Thoracic aorta (tissue), 2 donors: ENCODE data around the gene DNAJC16. TPM values are rescaled to one million over a fixed set of nuclear protein-coding genes. Genes with fewer than 3 reads are reported as not detected.

ENCODE experiments used
- ATAC-seq: fragments of 150-250 bp; one replicate; pipeline ENCODE4 v1.8.0; 2017; ENCODE audit warnings: low read depth; ENCODE audit not compliant: insufficient number of reproducible peaks, low FRiP score
- DNase-seq: peaks from one replicate; pipeline ENCODE4 v3.0.0-alpha.2; 2020; ENCODE audit warnings: low spot score
- H3K27ac ChIP-seq, 2 donors: fragments of 200-600 bp; sonication (generic); 1 replicate in 1 of 2; 2 replicates in 1 of 2; pipeline ENCODE4 v1.5.1; 2016; ENCODE audit warnings: mild to moderate bottlenecking in 2 of 2, moderate library complexity in 2 of 2
- H3K27me3 ChIP-seq: fragments of 200-600 bp; sonication (generic); replicated peaks from 2 replicates; pipeline ENCODE4 v1.6.0; 2016; ENCODE audit warnings: mild to moderate bottlenecking; ENCODE audit not compliant: insufficient read depth
- H3K36me3 ChIP-seq: fragments of 200-600 bp; sonication (generic); one replicate; pipeline ENCODE4 v1.5.1; 2016
- H3K4me1 ChIP-seq, 2 donors: fragments of 200-600 bp; sonication (generic); 1 replicate in 1 of 2; 2 replicates in 1 of 2; pipeline versions ENCODE4 v1.5.1 to v1.6.0; 2016; ENCODE audit warnings: low read depth in 2 of 2, mild to moderate bottlenecking in 1 of 2; ENCODE audit not compliant: control insufficient read depth in 1 of 2
- H3K4me3 ChIP-seq: fragments of 200-600 bp; sonication (generic); 2 replicates; pipeline ENCODE4 v1.5.1; 2016; ENCODE audit warnings: mild to moderate bottlenecking
- H3K9me3 ChIP-seq: fragments of 200-600 bp; sonication (generic); 2 replicates; pipeline ENCODE4 v1.5.1; 2016
- CTCF ChIP-seq: fragments of 200-600 bp; sonication (generic); IDR thresholded peaks from one replicate; pipeline ENCODE4 v1.5.1; 2019; ENCODE audit warnings: antibody characterized with exemption
- total RNA-seq, 2 donors: library from RNA; depleted of rRNA; stranded (reverse); fragments of >200 nt; gene quantifications; one replicate each; pipeline versions ENCODE4 v1.1.0 to v1.2.3, GENCODE V29; 2016

Gene DNAJC16
- total RNA-seq, 2 donors from 2014 or later = 14.1 to 28.6 TPM

- DNase-seq (no peak), ATAC-seq (no peak)
- no peak overlapping the region for H3K27ac ChIP-seq
- peaks cover 25% of the 10 kb centered on the region for H3K36me3 ChIP-seq
- no peaks in the 10 kb centered on the region for H3K4me1 ChIP-seq
- TF ChIP-seq CTCF = no peak
- H3K27me3 ChIP-seq = no peaks in the 10 kb centered on the region
- no peak overlapping the region for H3K4me3 ChIP-seq
- H3K9me3 ChIP-seq = no peaks in the 10 kb centered on the region
These were observed 20.0 kb downstream of the DNAJC16 start for GRCh38 chr1:15546641-15547040.

DNA sequence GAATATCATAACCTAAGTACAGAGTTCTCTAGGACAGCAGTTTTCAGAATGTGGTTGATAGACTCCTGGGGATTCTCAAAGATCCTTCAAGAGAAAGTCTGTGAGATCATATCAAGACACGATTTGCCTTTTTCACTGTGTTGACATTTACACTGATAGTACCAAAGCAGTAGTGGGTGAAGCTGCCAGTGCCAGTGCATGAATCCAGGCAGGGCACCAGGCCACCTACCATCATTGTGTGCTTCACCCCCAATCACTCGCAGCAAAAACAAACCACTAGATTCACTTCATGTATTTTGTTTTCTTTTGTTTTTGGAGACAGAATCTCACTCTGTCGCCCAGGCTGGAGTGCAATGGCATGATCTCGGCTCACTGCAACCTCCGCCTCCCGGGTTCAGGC lies 23.9 kb downstream of the DNAJC16 start:
- no peak for DNase-seq

DNA sequence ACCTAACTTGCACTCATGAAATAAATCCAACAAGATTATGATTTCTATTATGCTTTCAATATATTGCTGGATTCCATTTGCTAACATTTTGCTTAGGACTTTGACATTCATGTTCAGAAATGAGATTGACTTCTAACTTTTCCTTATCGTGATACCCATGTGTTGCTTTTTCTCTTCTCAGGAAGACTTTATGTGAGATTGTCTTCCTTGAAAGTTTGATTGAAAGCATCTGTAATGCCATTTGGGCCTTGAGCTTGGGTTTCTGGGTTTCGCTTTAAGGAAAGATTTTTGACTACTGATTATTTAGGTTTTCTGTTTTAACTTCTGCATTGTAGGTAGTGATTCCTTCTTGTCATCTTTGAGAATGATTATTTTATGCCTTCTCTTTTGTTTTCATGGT lies 30.4 kb downstream of the DNAJC16 start:
- Histone ChIP-seq H3K4me3 (no peak overlapping the region), H3K36me3 (peaks cover 21% of the 10 kb centered on the region), H3K27me3 (no peaks in the 10 kb centered on the region), H3K9me3 (no peaks in the 10 kb centered on the region), H3K4me1 (no peaks in the 10 kb centered on the region), H3K27ac (no peak overlapping the region)
- DNase-seq (no peak), ATAC-seq (no peak)
- no peak for TF ChIP-seq CTCF

More for the DNA sequence above, 23.9 kb downstream of the DNAJC16 start:
- H3K9me3 ChIP-seq = no peaks in the 10 kb centered on the region
- peaks cover 16% of the 10 kb centered on the region for H3K36me3 ChIP-seq
- no peaks in the 10 kb centered on the region for H3K27me3 ChIP-seq
- no peak overlapping the region for H3K4me3 ChIP-seq
- no peak for TF ChIP-seq CTCF
- no peak for ATAC-seq
- no peaks in the 10 kb centered on the region for H3K4me1 ChIP-seq
- no peak overlapping the region for H3K27ac ChIP-seq

GRCh38 chr1:15557594-15557993 lies 30.9 kb downstream of the DNAJC16 start:
- Histone ChIP-seq H3K27me3 (no peaks in the 10 kb centered on the region), H3K4me3 (no peak overlapping the region), H3K9me3 (no peaks in the 10 kb centered on the region), H3K36me3 (peaks cover 27% of the 10 kb centered on the region), H3K27ac (no peak overlapping the region), H3K4me1 (no peaks in the 10 kb centered on the region)
- no peak for ATAC-seq
- DNase-seq = no peak
- no peak for TF ChIP-seq CTCF

GRCh38 chr1:15558516-15558915 lies 31.9 kb downstream of the DNAJC16 start:
- Histone ChIP-seq H3K27ac (no peak overlapping the region), H3K36me3 (peaks cover 32% of the 10 kb centered on the region), H3K27me3 (no peaks in the 10 kb centered on the region), H3K4me3 (no peak overlapping the region), H3K9me3 (no peaks in the 10 kb centered on the region), H3K4me1 (no peaks in the 10 kb centered on the region)
- no peak for TF ChIP-seq CTCF
- no peak for ATAC-seq
- DNase-seq = no peak
